Upper lobe of right lung (tissue), 1 donor: ENCODE results near the gene KRT8. TPM values are rescaled to one million over a fixed set of nuclear protein-coding genes. Genes with fewer than 3 reads are reported as not detected.
A peak's percentile ranks its signal among the peaks of the same experiment; 100 is the strongest.

Experiments
- ATAC-seq: fragments of 200-7000 bp; cut with Tn5 transposase; one replicate; pipeline ENCODE4 v1.9.1; 2020; ENCODE audit warnings: mild to moderate bottlenecking, moderate library complexity
- DNase-seq: peaks from one replicate; pipeline ENCODE4 v3.0.0-alpha.2; 2020
- H3K27ac ChIP-seq: fragments of 200-600 bp; one replicate; pipeline ENCODE4 v1.8.0; 2022
- H3K27me3 ChIP-seq: fragments of 200-600 bp; one replicate; pipeline ENCODE4 v1.8.0; 2022; ENCODE audit warnings: mild to moderate bottlenecking
- H3K36me3 ChIP-seq: fragments of 200-600 bp; one replicate; pipeline ENCODE4 v1.8.0; 2022
- H3K4me1 ChIP-seq: fragments of 200-600 bp; one replicate; pipeline ENCODE4 v1.8.0; 2022
- H3K4me3 ChIP-seq: fragments of 200-600 bp; one replicate; pipeline ENCODE4 v1.8.0; 2022; ENCODE audit warnings: mild to moderate bottlenecking
- H3K9me3 ChIP-seq: fragments of 200-600 bp; one replicate; pipeline ENCODE4 v1.8.0; 2022
- CTCF ChIP-seq: fragments of 200-600 bp; IDR thresholded peaks from one replicate; pipeline ENCODE4 v1.8.0; 2022; ENCODE audit warnings: antibody characterized with exemption
- intact Hi-C: fragments of 100-400 bp; cut with DNase I; formaldehyde crosslinking; loops from one replicate; pipeline ENCODE4 v1.11.0; 2022
- total RNA-seq: library from RNA; stranded (reverse); fragmentation: NEBNext Ultra II Directional; extraction: Animal tissue kit (Norgen Biotek cat#: 25700); gene quantifications from one replicate; pipeline ENCODE4 v1.2.1, GENCODE V29; 2021
- donor health status: DM: no; HTN: yes; CAD: no; lungs with severe emphysema.

The KRT8 gene
- total RNA-seq, 1 donor from 2014 or later = 223 TPM

GRCh38 chr12:52872644-52873389 is 32.1 kb downstream of the KRT8 start:
- no peak for ATAC-seq
- intact Hi-C loops = loop anchor here (10.0 kb wide), 1 partner anchor 728 kb away; no protein-coding TSS in a partner anchor
- H3K27me3 ChIP-seq = no peaks in the 10 kb centered on the region
- no peaks in the 10 kb centered on the region for H3K9me3 ChIP-seq
- no peak for DNase-seq
- TF ChIP-seq CTCF = no peak
- no peak overlapping the region for H3K27ac ChIP-seq
- H3K4me3 ChIP-seq = no peak overlapping the region
- H3K36me3 ChIP-seq = no peaks in the 10 kb centered on the region
- peaks cover 30% of the 10 kb centered on the region for H3K4me1 ChIP-seq

GRCh38 chr12:52871291-52872039 is 33.4 kb downstream of the KRT8 start:
- intact Hi-C loops = loop anchor here (10.0 kb wide), 1 partner anchor 727 kb away; no protein-coding TSS in a partner anchor
- no peak for ATAC-seq
- H3K27ac ChIP-seq = peak overlapping the region; percentile 17

GRCh38 chr12:52870361-52871290 is 34.2 kb downstream of the KRT8 start:
- no peaks in the 10 kb centered on the region for H3K36me3 ChIP-seq
- H3K4me1 ChIP-seq = peaks cover 34% of the 10 kb centered on the region
- ATAC-seq = peak; percentile 70
- peak; percentile 83 for DNase-seq
- intact Hi-C loops = loop anchor here (10.0 kb wide), 1 partner anchor 726 kb away; no protein-coding TSS in a partner anchor
- peak overlapping the region; percentile 17 for H3K27ac ChIP-seq
- TF ChIP-seq CTCF = peak; percentile 74
- no peaks in the 10 kb centered on the region for H3K27me3 ChIP-seq
- no peak overlapping the region for H3K4me3 ChIP-seq
- no peaks in the 10 kb centered on the region for H3K9me3 ChIP-seq

More at GRCh38 chr12:52871291-52872039, 33.4 kb downstream of the KRT8 start:
- no peak for DNase-seq
- Histone ChIP-seq H3K4me1 (peaks cover 34% of the 10 kb centered on the region), H3K27me3 (no peaks in the 10 kb centered on the region), H3K36me3 (no peaks in the 10 kb centered on the region), H3K4me3 (no peak overlapping the region), H3K9me3 (no peaks in the 10 kb centered on the region)
- no peak for TF ChIP-seq CTCF

- peak; percentile 79 for ATAC-seq
- no peaks in the 10 kb centered on the region for H3K9me3 ChIP-seq
- no peak overlapping the region for H3K4me3 ChIP-seq
- H3K4me1 ChIP-seq = peaks cover 24% of the 10 kb centered on the region
- H3K36me3 ChIP-seq = no peaks in the 10 kb centered on the region
- H3K27me3 ChIP-seq = no peaks in the 10 kb centered on the region
- TF ChIP-seq CTCF = no peak
- H3K27ac ChIP-seq = no peak overlapping the region
- intact Hi-C loops = no loop called here
- peak; percentile 89 for DNase-seq
Observed at GRCh38 chr12:52867642-52868041, 37.2 kb downstream of the KRT8 start.

GRCh38 chr12:52867152-52867551 is 37.7 kb downstream of the KRT8 start:
- Histone ChIP-seq H3K27ac (no peak overlapping the region), H3K4me1 (peaks cover 24% of the 10 kb centered on the region), H3K36me3 (no peaks in the 10 kb centered on the region), H3K9me3 (no peaks in the 10 kb centered on the region), H3K27me3 (no peaks in the 10 kb centered on the region), H3K4me3 (no peak overlapping the region)
- no peak for TF ChIP-seq CTCF
- no peak for ATAC-seq
- DNase-seq = no peak
- intact Hi-C loops = no loop called here
